Endothelial cell (in vitro differentiated cells): ENCODE measurements around the gene SH3BP5L. TPM values are rescaled to one million over a fixed set of nuclear protein-coding genes. Genes with fewer than 3 reads are reported as not detected.

Experiments
- DNase-seq: peaks from one replicate; pipeline ENCODE4 v3.0.0; 2021; ENCODE audit warnings: low spot score
- H3K27ac Mint-ChIP-seq: one replicate; pipeline ENCODE4 v1.8.0; 2021; ENCODE audit warnings: mixed read lengths, inconsistent platforms; ENCODE audit not compliant: unreplicated experiment
- H3K27me3 Mint-ChIP-seq: one replicate; pipeline ENCODE4 v1.8.0; 2021; ENCODE audit warnings: mild to moderate bottlenecking, moderate library complexity, mixed read lengths, inconsistent platforms; ENCODE audit not compliant: unreplicated experiment
- H3K36me3 Mint-ChIP-seq: one replicate; pipeline ENCODE4 v1.8.0; 2021; ENCODE audit warnings: mild to moderate bottlenecking, low read depth, mixed read lengths, inconsistent platforms; ENCODE audit not compliant: unreplicated experiment
- H3K4me1 Mint-ChIP-seq: one replicate; pipeline ENCODE4 v1.8.0; 2021; ENCODE audit warnings: mild to moderate bottlenecking, mixed read lengths, inconsistent platforms; ENCODE audit not compliant: unreplicated experiment
- H3K4me3 Mint-ChIP-seq: one replicate; pipeline ENCODE4 v1.8.0; 2021; ENCODE audit warnings: mild to moderate bottlenecking, mixed read lengths, inconsistent platforms; ENCODE audit not compliant: unreplicated experiment
- H3K9me3 Mint-ChIP-seq: one replicate; pipeline ENCODE4 v1.8.0; 2021; ENCODE audit warnings: mixed read lengths, inconsistent platforms; ENCODE audit not compliant: unreplicated experiment
- CTCF ChIP-seq: fragments of 200-600 bp; sonication (generic); IDR thresholded peaks from one replicate; pipeline ENCODE4 v1.5.0; 2021; ENCODE audit warnings: antibody characterized with exemption; ENCODE audit not compliant: unreplicated experiment
- total RNA-seq: library from RNA; stranded (reverse); fragmentation: NEBNext Ultra II Directional; extraction: Animal tissue kit (Norgen Biotek cat#: 25700); gene quantifications from one replicate; pipeline ENCODE4 v1.2.1, GENCODE V29; 2021; ENCODE audit not compliant: unreplicated experiment

SH3BP5L gene
- total RNA-seq, 1 donor from 2014 or later = 30.7 TPM

- no peak for TF ChIP-seq CTCF
- Mint-ChIP-seq H3K4me3 (no peak overlapping the region), H3K27me3 (peaks cover 4% of the 10 kb centered on the region), H3K27ac (no peak overlapping the region), H3K9me3 (no peaks in the 10 kb centered on the region), H3K36me3 (peaks cover 9% of the 10 kb centered on the region), H3K4me1 (peaks cover 10% of the 10 kb centered on the region)
- DNase-seq = no peak
These were observed 17.1 kb upstream of the SH3BP5L start for GRCh38 chr1:248842781-248843331.

GRCh38 chr1:248841702-248842395, 16.1 kb upstream of the SH3BP5L start:
- Mint-ChIP-seq H3K4me1 (peaks cover 10% of the 10 kb centered on the region), H3K36me3 (peaks cover 6% of the 10 kb centered on the region), H3K9me3 (no peaks in the 10 kb centered on the region), H3K4me3 (no peak overlapping the region), H3K27me3 (peaks cover 8% of the 10 kb centered on the region), H3K27ac (no peak overlapping the region)
- DNase-seq = peak; percentile 46
- peak; percentile 30 for TF ChIP-seq CTCF

- H3K27ac Mint-ChIP-seq = no peak overlapping the region
- peaks cover 8% of the 10 kb centered on the region for H3K27me3 Mint-ChIP-seq
- no peak overlapping the region for H3K4me3 Mint-ChIP-seq
- H3K36me3 Mint-ChIP-seq = peaks cover 4% of the 10 kb centered on the region
- TF ChIP-seq CTCF = no peak
- no peak for DNase-seq
- H3K4me1 Mint-ChIP-seq = peaks cover 10% of the 10 kb centered on the region
- no peaks in the 10 kb centered on the region for H3K9me3 Mint-ChIP-seq
These were observed 15.2 kb upstream of the SH3BP5L start for GRCh38 chr1:248840946-248841345.

GRCh38 chr1:248839168-248839555, 13.4 kb upstream of the SH3BP5L start:
- peaks cover 10% of the 10 kb centered on the region for H3K4me1 Mint-ChIP-seq
- peaks cover 8% of the 10 kb centered on the region for H3K27me3 Mint-ChIP-seq
- H3K36me3 Mint-ChIP-seq = no peaks in the 10 kb centered on the region
- H3K27ac Mint-ChIP-seq = peak overlapping the region; percentile 89
- H3K9me3 Mint-ChIP-seq = no peaks in the 10 kb centered on the region
- peak overlapping the region; percentile 92 for H3K4me3 Mint-ChIP-seq
- no peak for TF ChIP-seq CTCF
- DNase-seq = no peak
